Breast epithelium (tissue), 4 donors: Measurements from ENCODE around the gene AGTPBP1. TPM values are rescaled to one million over a fixed set of nuclear protein-coding genes. Genes with fewer than 3 reads are reported as not detected.

Source experiments
- DNase-seq, 2 donors: peaks; one replicate each; pipeline ENCODE4 v3.0.0-alpha.2; 2019; ENCODE audit warnings: low spot score in 2 of 2
- H3K27ac ChIP-seq, 2 donors: fragments of 200-600 bp; sonication (generic) in 1 of 2; one replicate each; pipeline ENCODE4 v1.5.1; 2016 to 2019; ENCODE audit warnings: mild to moderate bottlenecking in 1 of 2
- H3K27me3 ChIP-seq, 2 donors: fragments of 200-600 bp; sonication (generic) in 1 of 2; one replicate each; pipeline versions ENCODE4 v1.5.1 to v1.6.0; 2017 to 2019; ENCODE audit warnings: control low read depth in 1 of 2, mild to moderate bottlenecking in 1 of 2
- H3K36me3 ChIP-seq: fragments of 200-600 bp; one replicate; pipeline ENCODE4 v1.5.1; 2019
- H3K4me1 ChIP-seq, 2 donors: fragments of 200-600 bp; sonication (generic); one replicate each; pipeline ENCODE4 v1.5.1; 2016 to 2019; ENCODE audit warnings: control low read depth in 1 of 2
- H3K4me3 ChIP-seq, 3 donors: fragments of 200-600 bp; sonication (generic); 1 replicate in 2 of 3; 2 replicates in 1 of 3; pipeline ENCODE4 v1.5.1; 2016 to 2019; ENCODE audit warnings: mild to moderate bottlenecking in 3 of 3, moderate library complexity in 2 of 3
- H3K9me3 ChIP-seq, 2 donors: fragments of 200-600 bp; sonication (generic) in 1 of 2; one replicate each; pipeline ENCODE4 v1.5.1; 2016 to 2019; ENCODE audit warnings: control low read depth in 1 of 2
- POLR2A ChIP-seq: fragments of 450-650 bp; IDR thresholded peaks from one replicate; pipeline ENCODE4 v1.6.1; 2016; ENCODE audit warnings: antibody characterized with exemption, mild to moderate bottlenecking, moderate library complexity
- POLR2AphosphoS5 ChIP-seq, 3 donors: sonication (generic); formaldehyde crosslinking; IDR thresholded peaks; one replicate each; pipeline ENCODE4 v1.6.1; 2017; ENCODE audit warnings: antibody characterized with exemption in 3 of 3
- intact Hi-C: fragments of 100-400 bp; cut with DNase I; formaldehyde crosslinking; loops from one replicate; pipeline ENCODE4 v1.15.1; 2023; ENCODE audit warnings: low total_unique reads
- total RNA-seq, 3 donors: library from RNA; depleted of rRNA; stranded (reverse); fragments of >200 nt; gene quantifications; one replicate each; pipeline ENCODE4 v1.1.0, GENCODE V29; 2016
- TF ChIP-seq, protein P1 (sequence below), 3 donors: fragments of 450-650 bp; IDR thresholded peaks; one replicate each; pipeline ENCODE4 v1.5.1; 2016 to 2017; ENCODE audit warnings: antibody characterized with exemption in 3 of 3, mild to moderate bottlenecking in 3 of 3, moderate library complexity in 3 of 3

AGTPBP1 gene
- total RNA-seq, 3 donors from 2014 or later: 20.0 to 25.0 (median 21.8) TPM

GRCh38 chr9:85523202-85523601, 218.6 kb downstream of the AGTPBP1 start:
- Histone ChIP-seq H3K36me3 (no peaks in the 10 kb centered on the region), H3K9me3 (no peaks in the 10 kb centered on the region), H3K27ac (no peak overlapping the region), H3K4me3 (peak overlapping the region in 1 of 3 donors; percentile 67), H3K27me3 (peaks cover 0 to 23% of the 10 kb centered on the region in 2 donors), H3K4me1 (peaks cover 0 to 5% of the 10 kb centered on the region in 2 donors)
- TF ChIP-seq POLR2AphosphoS5 (IDR thresholded peaks at IDR 0.05) (no peak), POLR2A (no peak)
- TF ChIP-seq, protein P1, sequence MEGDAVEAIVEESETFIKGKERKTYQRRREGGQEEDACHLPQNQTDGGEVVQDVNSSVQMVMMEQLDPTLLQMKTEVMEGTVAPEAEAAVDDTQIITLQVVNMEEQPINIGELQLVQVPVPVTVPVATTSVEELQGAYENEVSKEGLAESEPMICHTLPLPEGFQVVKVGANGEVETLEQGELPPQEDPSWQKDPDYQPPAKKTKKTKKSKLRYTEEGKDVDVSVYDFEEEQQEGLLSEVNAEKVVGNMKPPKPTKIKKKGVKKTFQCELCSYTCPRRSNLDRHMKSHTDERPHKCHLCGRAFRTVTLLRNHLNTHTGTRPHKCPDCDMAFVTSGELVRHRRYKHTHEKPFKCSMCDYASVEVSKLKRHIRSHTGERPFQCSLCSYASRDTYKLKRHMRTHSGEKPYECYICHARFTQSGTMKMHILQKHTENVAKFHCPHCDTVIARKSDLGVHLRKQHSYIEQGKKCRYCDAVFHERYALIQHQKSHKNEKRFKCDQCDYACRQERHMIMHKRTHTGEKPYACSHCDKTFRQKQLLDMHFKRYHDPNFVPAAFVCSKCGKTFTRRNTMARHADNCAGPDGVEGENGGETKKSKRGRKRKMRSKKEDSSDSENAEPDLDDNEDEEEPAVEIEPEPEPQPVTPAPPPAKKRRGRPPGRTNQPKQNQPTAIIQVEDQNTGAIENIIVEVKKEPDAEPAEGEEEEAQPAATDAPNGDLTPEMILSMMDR (IDR thresholded peaks at IDR 0.05): no peak
- intact Hi-C loops: loop anchor here (5.0 kb wide), 1 partner anchor 961 kb away; no protein-coding TSS in a partner anchor
- no peak for DNase-seq

- H3K4me3 ChIP-seq: peak overlapping the region; percentile 33 to 67 (median 48)
- peak overlapping the region in 1 of 2 donors; percentile 63 for H3K27ac ChIP-seq
- H3K36me3 ChIP-seq: no peaks in the 10 kb centered on the region
- no peak for DNase-seq
- no peak for TF ChIP-seq POLR2AphosphoS5 (IDR thresholded peaks at IDR 0.05)
- TF ChIP-seq, protein P1 (IDR thresholded peaks at IDR 0.05): no peak
- no peak for TF ChIP-seq POLR2A
- no peaks in the 10 kb centered on the region for H3K9me3 ChIP-seq
- intact Hi-C loops: loop anchor here (5.0 kb wide), 1 partner anchor 960 kb away; no protein-coding TSS in a partner anchor
- peaks cover 0 to 23% of the 10 kb centered on the region in 2 donors for H3K27me3 ChIP-seq
- H3K4me1 ChIP-seq: peaks cover 0 to 5% of the 10 kb centered on the region in 2 donors
Observed at GRCh38 chr9:85522459-85523092, 219.2 kb downstream of the AGTPBP1 start.

DNA sequence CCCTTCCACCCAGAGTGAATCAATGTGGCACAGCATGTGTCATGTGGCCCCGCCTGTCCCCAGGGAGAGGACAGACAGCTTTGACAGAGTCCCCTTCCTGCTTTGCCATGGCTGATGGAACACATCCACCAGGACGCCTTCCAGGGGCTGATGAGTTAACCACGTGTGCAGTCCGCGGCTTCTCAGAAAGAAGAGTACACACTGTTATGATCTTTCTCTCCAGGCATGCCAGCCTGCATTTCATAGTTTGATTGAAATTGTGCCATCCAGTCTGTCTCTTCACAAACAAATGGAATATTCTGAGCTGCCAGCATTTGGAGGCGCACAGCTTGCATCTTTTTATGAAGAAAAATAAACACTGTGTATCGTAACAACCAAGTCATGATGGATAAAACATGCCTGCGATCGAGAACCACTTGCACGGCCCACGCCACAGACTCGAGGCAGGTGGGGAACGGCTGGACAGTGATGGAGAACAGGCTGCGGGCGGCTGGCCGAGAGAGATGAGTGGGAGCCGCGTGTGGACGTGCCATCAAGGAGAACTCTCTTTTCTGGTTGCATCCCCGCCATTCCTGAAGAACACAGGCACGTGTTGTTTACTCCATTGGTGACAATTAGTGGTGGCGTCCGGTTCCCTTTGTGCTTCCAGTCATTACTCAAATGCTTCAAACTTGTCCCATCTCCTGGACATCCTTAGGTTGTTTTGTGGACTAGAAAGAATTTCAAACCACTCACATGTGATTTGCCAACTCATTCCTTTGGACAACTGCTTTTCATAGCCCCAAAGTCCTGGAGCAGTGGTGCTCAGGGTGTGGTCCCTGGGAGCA, 220.2 kb downstream of the AGTPBP1 start:
- Histone ChIP-seq H3K4me3 (peak overlapping the region in 1 of 3 donors; percentile 67), H3K36me3 (no peaks in the 10 kb centered on the region), H3K4me1 (peaks cover 0 to 5% of the 10 kb centered on the region in 2 donors), H3K9me3 (no peaks in the 10 kb centered on the region), H3K27me3 (peaks cover 0 to 23% of the 10 kb centered on the region in 2 donors), H3K27ac (no peak overlapping the region)
- no peak for DNase-seq
- TF ChIP-seq, protein P1 (IDR thresholded peaks at IDR 0.05): no peak
- TF ChIP-seq POLR2AphosphoS5 (IDR thresholded peaks at IDR 0.05): no peak
- no peak for TF ChIP-seq POLR2A
- intact Hi-C loops: loop anchor here (5.0 kb wide), 1 partner anchor 959 kb away; no protein-coding TSS in a partner anchor

- no peak for TF ChIP-seq POLR2A
- no peaks in the 10 kb centered on the region for H3K9me3 ChIP-seq
- no peak overlapping the region for H3K4me3 ChIP-seq
- no peak for DNase-seq
- H3K4me1 ChIP-seq: no peaks in the 10 kb centered on the region
- H3K27ac ChIP-seq: no peak overlapping the region
- intact Hi-C loops: no loop called here
- no peaks in the 10 kb centered on the region for H3K36me3 ChIP-seq
- H3K27me3 ChIP-seq: peaks cover 0 to 12% of the 10 kb centered on the region in 2 donors
Observed at GRCh38 chr9:85516976-85517637, 224.6 kb downstream of the AGTPBP1 start.

- H3K27ac ChIP-seq: no peak overlapping the region
- intact Hi-C loops: no loop called here
Observed at GRCh38 chr9:85516455-85516854, 225.3 kb downstream of the AGTPBP1 start.

More at GRCh38 chr9:85516455-85516854, 225.3 kb downstream of the AGTPBP1 start:
- no peaks in the 10 kb centered on the region for H3K36me3 ChIP-seq
- peaks cover 0 to 10% of the 10 kb centered on the region in 2 donors for H3K27me3 ChIP-seq
- no peaks in the 10 kb centered on the region for H3K9me3 ChIP-seq
- TF ChIP-seq POLR2A (no peak), POLR2AphosphoS5 (IDR thresholded peaks at IDR 0.05) (no peak)
- TF ChIP-seq, protein P1 (IDR thresholded peaks at IDR 0.05): no peak
- DNase-seq: no peak
- no peak overlapping the region for H3K4me3 ChIP-seq
- no peaks in the 10 kb centered on the region for H3K4me1 ChIP-seq
